Measurements from ENCODE around the gene CRADD.
"Not testable (repeated sequence)": the region's sequence is repeated elsewhere in the genome, so short reads cannot be mapped to it uniquely, and the experiment has no call there.

CRADD gene

DNA sequence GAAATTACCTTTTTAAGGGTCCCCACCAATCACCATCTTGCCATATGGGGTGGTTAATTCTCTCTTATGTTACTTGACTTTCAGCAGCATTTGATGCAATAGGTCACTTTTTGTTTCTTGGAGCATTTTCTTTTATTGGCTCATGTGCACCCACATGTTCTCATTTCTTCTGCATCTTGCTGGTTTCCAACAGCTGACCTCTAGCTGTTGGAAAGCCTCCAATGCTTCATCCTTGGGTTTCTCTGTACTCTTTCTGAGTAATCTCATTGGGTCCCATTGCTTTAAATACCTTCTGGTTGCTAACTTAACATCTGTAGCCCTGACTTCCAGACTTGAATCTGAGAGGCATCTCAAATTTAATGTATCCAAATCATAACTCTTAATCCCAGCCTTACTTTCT, 116.8 kb downstream of the CRADD start:
- peak; percentile 83 for DNase-seq (ENCODE audit: low read depth)

DNA sequence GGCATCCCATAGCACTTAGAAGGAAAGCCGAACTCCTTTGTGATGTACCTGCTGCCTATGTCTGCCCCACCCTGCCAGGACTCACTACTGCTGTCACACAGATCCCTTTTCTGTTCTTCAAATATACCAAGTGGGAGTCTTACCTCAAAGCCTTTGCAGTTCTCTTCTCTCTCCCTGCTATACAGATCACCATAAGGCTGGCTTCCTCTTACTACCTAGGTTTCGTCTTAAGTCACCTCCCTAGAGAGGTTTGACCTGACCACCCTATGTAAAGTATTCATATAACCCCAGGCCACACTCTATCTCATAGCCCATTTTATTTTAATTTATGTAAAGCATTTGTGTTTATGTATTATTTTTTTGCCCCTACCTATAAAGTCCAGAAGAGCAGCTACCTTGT, 117.6 kb downstream of the CRADD start:
- DNase-seq (ENCODE audit: low read depth), result no peak
- no peak overlapping the region for H3K4me3 ChIP-seq (ENCODE audit: low read depth, low read length)

More for the DNA sequence above, 116.8 kb downstream of the CRADD start:
- no peak overlapping the region for H3K4me3 ChIP-seq (ENCODE audit: low read depth, low read length)

DNA sequence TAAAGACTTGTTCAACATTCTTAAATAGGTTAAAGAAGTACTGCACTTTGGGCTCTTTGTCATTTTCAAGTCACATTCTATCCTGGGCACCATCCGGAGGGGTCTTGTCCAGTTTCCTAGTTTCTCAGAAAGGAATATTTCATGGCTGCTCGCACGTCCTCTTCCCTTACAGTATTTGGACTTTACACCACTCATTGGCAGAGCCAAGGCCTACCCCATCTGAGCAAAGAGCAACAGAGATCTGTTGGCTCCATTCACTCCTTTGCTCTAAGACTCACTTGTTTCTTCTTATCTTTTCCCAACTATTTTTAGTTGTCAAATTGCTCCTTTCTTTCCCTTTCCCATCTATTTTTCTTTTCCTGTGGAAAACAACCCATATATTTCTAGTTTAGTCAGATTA, 118.2 kb downstream of the CRADD start:
- DNase-seq (ENCODE audit: low read depth), result no peak

DNA sequence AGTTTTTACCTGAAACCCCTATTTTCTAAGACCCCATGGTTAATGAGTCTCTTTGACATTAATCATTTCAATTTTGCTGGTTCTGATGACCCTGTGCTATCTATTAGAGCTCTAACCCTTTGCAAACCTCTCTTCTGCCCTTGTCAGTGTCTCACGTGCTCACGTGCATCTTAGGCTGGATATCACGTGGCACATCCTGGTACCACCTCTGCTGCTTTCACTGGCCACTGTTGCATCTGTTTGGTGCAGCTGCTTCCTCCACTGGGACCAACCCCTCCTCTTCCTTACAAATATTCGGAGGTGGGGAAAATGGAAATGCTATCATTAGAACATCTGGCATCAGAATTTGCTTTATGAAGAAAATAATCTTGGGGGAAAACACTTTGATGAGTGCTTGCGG, 119.6 kb downstream of the CRADD start:
- no peak for DNase-seq (ENCODE audit: low read depth)
- no peak overlapping the region for H3K4me3 ChIP-seq (ENCODE audit: low read depth, low read length)

More for the DNA sequence above, 118.2 kb downstream of the CRADD start:
- no peak overlapping the region for H3K4me3 ChIP-seq (ENCODE audit: low read depth, low read length)

DNA sequence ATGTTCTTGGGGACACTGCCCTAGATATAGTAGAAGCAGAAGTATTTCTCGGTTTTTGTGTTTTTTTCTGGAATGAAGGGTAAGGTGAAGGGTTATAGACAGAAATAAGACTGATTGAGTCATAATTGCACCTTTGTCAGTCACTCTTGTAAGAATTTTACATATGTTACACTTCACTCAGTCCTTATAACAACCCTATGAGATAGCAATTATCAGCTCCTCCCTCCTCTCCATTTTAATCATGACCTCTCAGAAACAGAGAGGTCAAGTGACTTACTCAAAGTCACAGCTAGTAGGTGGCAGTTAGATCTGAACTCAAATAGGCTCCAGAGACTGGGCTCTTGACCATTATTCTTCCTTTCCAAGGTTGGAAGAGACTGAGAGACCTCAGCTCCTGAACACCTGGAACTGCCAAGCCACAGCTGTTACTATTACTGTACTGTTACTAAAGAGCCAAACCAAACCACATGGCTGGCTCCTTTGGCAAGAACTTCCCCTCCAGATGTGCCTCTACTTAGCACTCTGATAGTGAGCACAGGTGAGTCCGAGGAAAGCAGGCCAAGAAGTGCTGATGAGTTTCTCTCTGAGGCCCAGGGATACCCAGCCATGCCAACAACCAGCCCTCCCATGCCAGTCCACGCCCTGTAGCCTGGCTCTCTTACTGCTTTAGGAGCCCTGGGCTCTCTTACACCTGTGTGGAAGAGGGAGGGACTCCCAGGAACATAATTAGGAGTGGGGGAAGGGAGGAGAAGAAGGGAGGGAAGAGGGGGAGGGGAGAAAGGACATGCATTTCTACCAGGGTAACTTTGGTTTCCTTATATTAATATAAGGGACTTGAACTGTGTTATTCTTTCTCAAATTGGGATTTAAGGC, 121.3 kb downstream of the CRADD start:
- H3K4me3 ChIP-seq (ENCODE audit: low read depth, low read length), result no peak overlapping the region
- no peak for DNase-seq (ENCODE audit: low read depth)

DNA sequence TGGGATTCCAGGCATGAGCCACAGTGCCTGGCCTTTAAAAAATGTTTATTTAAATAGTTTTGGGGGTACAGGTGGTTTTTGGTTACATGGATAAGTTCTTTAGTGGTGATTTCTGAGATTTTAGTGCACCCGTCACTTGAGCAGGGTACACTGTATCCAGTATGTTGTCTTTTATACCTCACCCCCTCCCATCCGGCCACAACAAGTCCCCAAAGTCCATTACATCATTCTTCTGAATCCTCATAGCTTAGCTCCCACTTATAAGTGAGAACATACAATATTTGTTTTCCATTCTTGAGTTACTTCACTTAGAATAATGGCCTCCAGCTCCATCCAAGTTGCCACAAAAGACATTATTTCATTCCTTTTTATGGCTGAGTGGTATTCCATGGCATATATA, 124.5 kb downstream of the CRADD start:
- not testable (repeated sequence) for H3K4me3 ChIP-seq (ENCODE audit: low read depth, low read length); DNase-seq (ENCODE audit: low read depth)

DNA sequence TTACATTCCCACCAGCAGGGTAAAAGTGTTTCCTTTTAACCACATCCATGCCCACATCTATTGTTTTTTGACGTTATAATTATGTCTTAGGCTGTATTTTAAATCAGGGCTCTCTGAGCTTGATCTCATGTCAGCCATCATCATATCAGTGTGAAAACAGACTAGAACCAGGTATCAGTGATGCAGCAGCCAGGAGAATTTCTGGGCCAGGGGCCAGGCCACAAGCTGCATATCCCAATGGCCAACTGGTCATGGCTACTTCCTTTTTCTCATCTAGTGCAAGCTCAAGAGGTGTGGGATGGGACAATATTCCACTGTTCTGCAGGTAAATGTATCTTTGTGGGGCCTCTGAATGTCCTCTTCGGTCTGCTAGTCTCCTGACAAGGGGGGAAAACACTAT, 125.1 kb downstream of the CRADD start:
- DNase-seq (ENCODE audit: low read depth), result no peak
- no peak overlapping the region for H3K4me3 ChIP-seq (ENCODE audit: low read depth, low read length)

DNA sequence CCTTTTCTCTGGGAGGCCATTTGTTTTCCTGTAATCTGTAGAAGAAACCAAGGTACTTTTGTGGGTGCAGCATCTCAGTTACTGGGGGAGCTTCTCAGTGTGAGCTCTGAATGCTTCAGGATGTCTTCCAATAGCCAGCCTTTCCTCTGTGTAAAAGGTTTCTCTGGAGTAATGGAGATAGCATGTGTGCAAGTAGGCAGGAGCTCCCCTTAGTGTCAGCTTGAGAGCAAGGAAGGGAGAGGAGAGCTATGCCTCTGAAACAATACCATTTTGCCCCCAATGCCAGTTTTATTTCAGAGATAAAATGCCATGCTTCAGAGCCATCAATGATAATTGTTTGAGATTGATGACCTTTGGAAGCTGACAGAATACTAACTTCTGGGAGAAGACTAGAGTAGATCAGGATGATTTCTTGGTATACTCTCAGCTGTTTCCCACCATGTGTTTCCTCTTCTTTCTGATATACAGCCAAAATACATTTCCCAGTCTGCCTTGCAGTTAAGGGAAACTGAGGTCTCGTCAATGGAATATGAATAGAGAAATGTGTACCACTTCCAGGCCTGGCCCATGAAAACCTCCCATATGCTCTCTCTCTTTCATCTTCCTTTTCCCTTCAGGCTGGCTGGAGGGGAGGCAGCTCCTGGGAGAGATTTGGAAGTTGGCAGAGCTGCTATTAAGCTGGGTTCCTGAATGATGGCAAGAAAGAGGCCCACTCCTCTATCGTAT, 125.7 kb downstream of the CRADD start:
- H3K4me3 ChIP-seq (ENCODE audit: low read depth, low read length), result no peak overlapping the region
- DNase-seq (ENCODE audit: low read depth), result no peak

DNA sequence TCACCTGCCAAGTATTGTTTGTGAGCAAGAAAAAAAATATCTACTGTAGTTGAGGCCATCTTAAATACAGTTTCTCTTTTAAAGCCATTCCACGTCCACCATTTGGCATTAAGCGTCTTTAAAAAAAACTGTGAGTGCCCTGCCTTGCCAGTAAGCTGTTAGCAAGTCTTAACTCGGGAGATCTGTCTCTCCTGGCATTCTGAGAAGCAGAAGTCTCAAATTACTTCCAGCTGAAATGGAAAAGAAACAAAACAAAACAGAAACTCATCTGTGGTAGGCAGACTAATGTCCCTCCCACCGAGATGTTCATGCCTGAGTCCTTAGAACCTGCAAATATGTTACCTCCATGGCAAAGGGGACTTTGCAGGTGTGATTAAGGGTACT, 126.2 kb downstream of the CRADD start:
- DNase-seq (ENCODE audit: low read depth), result peak; percentile 80
- no peak overlapping the region for H3K4me3 ChIP-seq (ENCODE audit: low read depth, low read length)

DNA sequence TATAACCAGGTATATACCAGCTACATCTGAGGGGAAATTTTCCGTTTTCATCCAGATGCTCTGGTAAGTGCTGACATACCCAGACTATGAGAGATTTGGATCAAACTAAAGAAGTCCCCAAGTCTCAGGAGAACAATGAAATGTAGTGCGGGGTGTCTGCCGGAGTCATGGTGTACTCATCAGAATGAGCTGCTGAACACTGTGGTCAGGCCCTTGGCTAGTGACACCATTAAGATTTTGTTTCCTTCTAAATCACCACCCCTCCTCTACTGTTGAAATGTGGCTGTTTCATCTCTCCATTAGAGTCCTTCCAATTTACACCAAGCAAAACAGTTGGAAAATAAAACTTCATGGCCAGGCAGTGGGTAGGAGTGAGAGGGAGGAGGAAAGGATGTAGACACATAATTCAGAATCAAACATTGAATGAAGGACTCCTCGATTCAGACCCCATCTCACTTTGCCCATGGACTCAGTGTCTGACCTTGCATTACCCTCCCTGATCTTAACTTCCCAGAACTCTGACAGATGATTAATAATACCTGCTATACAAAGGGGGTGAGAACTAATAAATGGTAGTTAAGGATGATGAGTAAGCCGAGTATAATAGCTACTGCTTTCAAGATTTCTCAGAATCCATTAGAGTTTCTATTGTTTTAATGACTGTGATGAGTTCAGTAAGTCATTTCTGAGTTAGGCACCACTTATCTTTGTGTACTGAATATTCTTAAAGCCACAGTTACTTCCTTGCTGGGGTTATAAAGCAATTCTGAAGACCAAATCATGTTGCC, 127.4 kb downstream of the CRADD start:
- no peak overlapping the region for H3K4me3 ChIP-seq (ENCODE audit: low read depth, low read length)
- DNase-seq (ENCODE audit: low read depth), result no peak

DNA sequence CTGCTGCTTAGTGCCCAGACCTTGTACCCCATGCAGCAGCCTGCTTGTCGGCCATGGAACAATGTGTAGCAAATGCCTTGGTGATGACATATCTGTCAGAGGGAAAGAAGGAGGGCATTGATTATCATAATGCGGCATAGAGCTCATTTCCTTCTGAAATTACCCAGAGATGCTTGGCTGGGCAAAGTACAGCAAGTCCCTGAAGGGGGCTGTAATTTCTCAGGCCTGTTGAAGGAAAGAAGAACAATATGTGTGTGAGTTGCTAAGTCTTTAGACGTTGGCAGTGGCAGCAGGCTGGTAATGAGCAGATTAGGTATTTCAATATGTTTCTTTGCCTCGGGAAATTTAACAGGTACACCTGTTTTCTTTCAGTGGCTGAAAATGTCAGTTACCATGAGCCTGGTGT, 128.6 kb downstream of the CRADD start:
- no peak for DNase-seq (ENCODE audit: low read depth)
- H3K4me3 ChIP-seq (ENCODE audit: low read depth, low read length), result no peak overlapping the region

DNA sequence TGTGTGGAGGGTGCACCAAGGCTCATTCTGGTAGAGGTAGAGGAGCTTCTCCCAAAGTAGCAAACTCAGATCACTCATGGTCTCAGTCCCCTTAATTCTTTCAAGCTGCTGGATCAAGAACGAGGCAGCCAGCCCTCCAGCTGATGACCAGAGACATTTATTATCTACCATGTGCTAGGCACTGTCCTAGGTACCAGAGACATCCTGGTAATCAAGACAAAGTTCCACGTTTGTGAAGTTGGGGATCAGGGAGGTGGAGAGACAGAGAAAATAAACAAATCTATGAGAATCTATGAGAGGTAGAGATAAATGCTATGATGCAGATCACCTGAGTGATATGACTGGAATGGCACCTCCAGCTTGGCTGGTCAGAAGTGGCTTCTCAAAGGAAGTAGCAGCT, 130.2 kb downstream of the CRADD start:
- no peak overlapping the region for H3K4me3 ChIP-seq (ENCODE audit: low read depth, low read length)
- DNase-seq (ENCODE audit: low read depth), result no peak

DNA sequence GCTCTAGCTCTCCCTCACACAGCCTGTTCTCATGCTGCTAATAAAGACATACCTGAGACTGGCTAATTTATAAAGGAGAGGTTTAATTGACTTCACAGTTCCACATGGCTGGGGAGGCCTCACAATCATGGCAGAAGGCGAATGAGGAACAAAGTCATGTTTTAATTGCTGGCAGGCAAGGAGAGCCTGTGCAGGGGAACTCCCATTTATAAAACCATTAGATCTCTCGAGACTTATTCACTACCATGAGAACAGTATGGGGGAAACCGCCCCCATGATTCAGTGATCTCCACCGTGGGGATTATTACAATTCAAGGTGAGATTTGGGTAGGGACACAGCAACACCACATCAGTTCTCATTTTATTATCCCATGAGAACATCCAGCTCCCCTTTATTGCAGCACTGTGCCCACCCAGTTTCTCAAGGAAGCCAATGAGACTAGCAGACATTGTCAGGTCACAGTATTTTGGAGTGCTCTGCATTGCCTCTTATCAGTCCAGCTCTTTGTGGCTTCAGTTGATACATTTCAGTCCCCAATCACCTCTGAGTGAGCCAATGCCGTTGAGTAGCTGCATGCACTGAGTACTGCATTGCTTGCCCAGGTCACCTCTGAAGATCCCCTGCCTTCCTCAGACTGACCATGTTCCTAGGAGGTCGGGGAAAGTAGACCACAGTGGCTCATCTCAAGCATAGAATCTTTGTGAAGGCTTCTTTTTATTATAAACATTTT, 131.2 kb downstream of the CRADD start:
- H3K4me3 ChIP-seq (ENCODE audit: low read depth, low read length), result no peak overlapping the region
- DNase-seq (ENCODE audit: low read depth), result no peak

DNA sequence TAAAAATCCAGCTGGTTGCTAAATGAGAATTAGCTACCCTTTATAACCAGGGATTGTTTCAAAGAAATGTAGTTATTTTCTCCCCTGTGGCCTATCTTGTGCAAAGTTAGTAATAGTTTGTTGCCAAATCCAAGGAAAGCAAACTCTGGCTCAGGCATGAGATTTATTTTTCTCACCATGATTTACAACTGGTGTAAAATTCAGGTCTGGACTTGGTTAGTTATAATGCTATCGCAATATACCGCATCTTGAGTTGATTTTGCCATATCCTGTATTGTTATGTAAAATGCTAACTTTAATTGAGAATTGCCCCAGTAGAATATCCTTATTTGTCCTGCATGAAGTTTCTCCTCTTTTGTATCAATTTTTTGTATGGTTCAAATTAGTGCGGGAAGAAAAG, 135.5 kb downstream of the CRADD start:
- H3K4me3 ChIP-seq (ENCODE audit: low read depth, low read length), result no peak overlapping the region
- DNase-seq (ENCODE audit: low read depth), result peak; percentile 80

DNA sequence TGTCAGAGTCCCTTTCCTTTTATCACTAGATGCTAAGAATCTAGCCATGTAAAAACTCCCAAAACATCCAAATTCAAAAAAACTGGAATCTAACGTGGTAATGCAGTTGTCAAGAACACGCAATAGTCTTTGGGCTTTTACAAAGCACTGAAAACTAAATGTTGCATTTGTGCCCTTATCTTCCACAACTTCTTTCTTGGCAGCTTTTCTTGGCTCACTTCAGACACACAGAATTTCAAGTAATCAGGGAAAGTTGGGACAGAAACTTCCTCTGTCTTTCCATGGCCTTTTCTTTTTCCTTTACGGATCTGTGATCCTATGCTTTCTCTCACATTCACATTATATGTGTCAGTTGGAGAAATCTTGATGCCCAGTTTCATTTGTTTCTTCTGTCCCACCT, 136.0 kb downstream of the CRADD start:
- no peak for DNase-seq (ENCODE audit: low read depth)
- no peak overlapping the region for H3K4me3 ChIP-seq (ENCODE audit: low read depth, low read length)

DNA sequence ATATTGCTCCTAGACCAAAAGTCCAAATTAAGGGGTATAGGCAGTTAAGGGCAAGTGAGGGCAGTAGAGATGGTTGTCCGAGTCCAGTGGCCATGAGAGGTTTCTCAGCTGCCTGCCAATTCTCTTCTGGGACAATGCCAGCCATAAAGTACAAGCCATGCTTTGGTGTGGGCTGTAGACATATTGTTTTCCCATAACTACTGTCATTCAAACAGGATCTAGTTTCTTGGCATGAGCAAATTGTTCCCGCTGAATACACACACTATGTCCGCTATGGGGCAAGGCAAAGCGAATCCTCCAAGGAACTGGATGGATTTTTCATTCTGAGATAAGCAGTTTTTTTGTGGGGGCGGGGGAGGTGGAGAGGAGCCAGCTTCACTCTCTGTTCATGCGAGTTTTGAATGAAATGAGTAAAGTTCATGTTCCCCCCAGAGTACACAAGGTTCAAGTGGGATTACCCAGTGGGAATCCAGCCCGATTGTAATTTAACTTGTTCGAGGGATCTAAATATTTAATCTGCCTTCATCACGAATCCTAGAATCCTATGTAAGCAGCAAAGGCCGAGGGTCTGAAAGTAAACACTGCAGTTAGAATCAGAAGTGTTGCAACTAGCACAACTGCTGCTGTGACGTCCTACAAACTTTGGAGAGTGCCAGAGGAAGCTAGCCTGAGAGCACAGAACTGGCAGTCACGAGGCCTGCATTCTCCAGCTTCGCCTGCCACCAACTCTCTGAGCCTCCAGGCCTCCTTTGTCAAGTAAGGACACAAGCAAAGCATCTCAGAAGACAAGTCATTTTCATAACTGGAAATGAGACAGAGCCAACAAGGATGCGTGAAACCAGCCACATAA, 137.0 kb downstream of the CRADD start:
- H3K4me3 ChIP-seq (ENCODE audit: low read depth, low read length), result no peak overlapping the region
- peak; percentile 82 for DNase-seq (ENCODE audit: low read depth)

DNA sequence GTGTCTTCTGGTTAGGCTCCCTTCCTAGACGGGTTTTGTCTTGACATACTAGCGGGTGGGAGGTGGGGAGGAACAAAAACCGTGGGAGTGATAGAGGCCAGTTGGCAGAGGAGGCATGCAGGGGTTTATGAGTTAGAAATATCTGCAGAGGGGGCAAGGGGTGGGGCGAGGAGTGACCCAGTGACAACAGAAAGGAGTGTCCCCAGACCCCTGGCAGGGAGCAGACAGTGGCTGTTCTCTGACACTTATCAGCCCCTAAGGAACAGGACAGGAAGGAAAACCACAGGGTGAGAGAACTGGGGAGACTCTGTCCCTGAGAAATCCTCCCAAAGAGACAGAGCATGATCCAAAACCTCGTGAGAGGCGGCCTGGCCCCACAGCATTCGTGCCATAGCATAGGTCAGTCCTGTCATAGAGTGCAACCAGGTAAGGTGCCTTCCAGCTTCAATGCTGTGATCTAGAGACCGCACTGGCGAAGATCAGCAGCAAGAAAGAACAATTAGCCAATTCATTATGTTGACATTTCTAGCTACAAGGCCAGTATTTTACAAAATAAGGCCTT, 141.4 kb downstream of the CRADD start:
- DNase-seq (ENCODE audit: low read depth), result no peak
- no peak overlapping the region for H3K4me3 ChIP-seq (ENCODE audit: low read depth, low read length)

DNA sequence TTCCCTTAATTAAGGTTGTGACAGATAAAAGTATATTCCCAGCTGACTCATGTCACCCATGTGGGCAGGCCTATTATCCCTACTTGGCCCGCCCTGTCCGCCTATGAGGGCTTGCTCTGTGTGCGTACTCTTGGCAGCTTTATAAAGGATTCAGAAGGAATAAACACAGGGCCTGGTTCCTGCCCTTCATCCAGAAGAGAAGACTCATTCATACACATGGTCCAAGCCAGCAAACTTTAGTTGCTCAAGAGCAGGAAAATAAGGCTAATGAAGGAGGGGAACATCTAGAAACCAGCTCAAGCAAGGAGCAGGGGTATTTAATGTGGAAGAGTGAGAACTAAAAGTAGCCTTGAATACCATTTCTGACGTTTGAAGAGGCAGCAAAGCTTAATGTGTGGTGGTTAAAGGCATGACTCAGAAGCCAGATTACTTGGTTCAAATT, 141.9 kb downstream of the CRADD start:
- no peak overlapping the region for H3K4me3 ChIP-seq (ENCODE audit: low read depth, low read length)
- DNase-seq (ENCODE audit: low read depth), result no peak

Data from skeletal muscle cell (primary cell).